ENCODE measurements around the gene ZNF503. TPM values are rescaled to one million over a fixed set of nuclear protein-coding genes. Genes with fewer than 3 reads are reported as not detected.

The ZNF503 gene
- total RNA-seq, 4 donors from 2014 or later: 9.7 to 17.5 (median 14.8) TPM

- no peak overlapping the region for H3K27ac ChIP-seq
- H3K4me1 ChIP-seq: peaks cover 0 to 10% (median 5%) of the 10 kb centered on the region in 3 donors
- no peak for DNase-seq
- intact Hi-C loops (cut with DNase I): no loop called here
- no peaks in the 10 kb centered on the region for H3K9me3 ChIP-seq
- no peak for TF ChIP-seq POLR2A (IDR thresholded peaks at IDR 0.05)
- TF ChIP-seq, protein P1, sequence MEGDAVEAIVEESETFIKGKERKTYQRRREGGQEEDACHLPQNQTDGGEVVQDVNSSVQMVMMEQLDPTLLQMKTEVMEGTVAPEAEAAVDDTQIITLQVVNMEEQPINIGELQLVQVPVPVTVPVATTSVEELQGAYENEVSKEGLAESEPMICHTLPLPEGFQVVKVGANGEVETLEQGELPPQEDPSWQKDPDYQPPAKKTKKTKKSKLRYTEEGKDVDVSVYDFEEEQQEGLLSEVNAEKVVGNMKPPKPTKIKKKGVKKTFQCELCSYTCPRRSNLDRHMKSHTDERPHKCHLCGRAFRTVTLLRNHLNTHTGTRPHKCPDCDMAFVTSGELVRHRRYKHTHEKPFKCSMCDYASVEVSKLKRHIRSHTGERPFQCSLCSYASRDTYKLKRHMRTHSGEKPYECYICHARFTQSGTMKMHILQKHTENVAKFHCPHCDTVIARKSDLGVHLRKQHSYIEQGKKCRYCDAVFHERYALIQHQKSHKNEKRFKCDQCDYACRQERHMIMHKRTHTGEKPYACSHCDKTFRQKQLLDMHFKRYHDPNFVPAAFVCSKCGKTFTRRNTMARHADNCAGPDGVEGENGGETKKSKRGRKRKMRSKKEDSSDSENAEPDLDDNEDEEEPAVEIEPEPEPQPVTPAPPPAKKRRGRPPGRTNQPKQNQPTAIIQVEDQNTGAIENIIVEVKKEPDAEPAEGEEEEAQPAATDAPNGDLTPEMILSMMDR (IDR thresholded peaks at IDR 0.05): no peak
- no peak overlapping the region for H3K4me3 ChIP-seq
- H3K27me3 ChIP-seq: no peaks in the 10 kb centered on the region
- peaks cover 0 to 3% (median 0%) of the 10 kb centered on the region in 3 donors for H3K36me3 ChIP-seq
These were observed 35.3 kb upstream of the ZNF503 start for GRCh38 chr10:75436896-75437295.

DNA sequence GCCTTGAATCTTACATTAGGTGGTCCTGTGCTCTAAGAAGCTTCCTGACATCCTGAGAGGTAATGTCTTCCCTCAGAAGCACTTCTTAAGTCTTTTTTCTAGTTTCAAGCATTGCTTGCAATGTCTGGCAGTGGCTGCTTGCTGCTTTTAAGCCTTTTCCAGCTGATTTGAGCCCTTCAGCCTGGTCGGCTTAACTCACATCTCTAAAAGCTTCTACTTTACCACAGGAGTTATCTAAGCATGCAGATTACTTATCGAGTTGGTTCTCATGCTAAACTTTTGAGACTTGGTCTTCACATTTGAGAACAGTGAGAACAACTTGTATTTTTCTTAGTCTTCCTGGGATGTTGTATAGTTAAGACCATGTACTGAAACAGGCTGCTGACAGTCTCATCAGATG, 33.7 kb upstream of the ZNF503 start:
- WGBS, 2 donors: 69 to 75% methylated on average over 2 of the region's 2 CpGs
- Histone ChIP-seq H3K36me3 (peaks cover 0 to 3% (median 0%) of the 10 kb centered on the region in 3 donors), H3K27ac (no peak overlapping the region), H3K4me1 (peaks cover 14 to 25% (median 15%) of the 10 kb centered on the region in 3 donors), H3K27me3 (no peaks in the 10 kb centered on the region), H3K9me3 (no peaks in the 10 kb centered on the region), H3K4me3 (no peak overlapping the region)
- no peak for DNase-seq
- TF ChIP-seq, protein P1 (IDR thresholded peaks at IDR 0.05): no peak
- TF ChIP-seq POLR2A (IDR thresholded peaks at IDR 0.05): no peak
- intact Hi-C loops (cut with DNase I): no loop called here

GRCh38 chr10:75434291-75434690, 32.7 kb upstream of the ZNF503 start:
- WGBS, 2 donors: 69 to 83% methylated on average over 8 of the region's 8 CpGs
- no peak for DNase-seq

GRCh38 chr10:75433216-75433615, 31.7 kb upstream of the ZNF503 start:
- Histone ChIP-seq H3K4me3 (no peak overlapping the region), H3K27me3 (no peaks in the 10 kb centered on the region), H3K9me3 (no peaks in the 10 kb centered on the region), H3K27ac (no peak overlapping the region), H3K4me1 (peaks cover 34 to 46% (median 35%) of the 10 kb centered on the region in 3 donors), H3K36me3 (no peaks in the 10 kb centered on the region)
- WGBS, 2 donors: 73 to 81% methylated on average over 8 of the region's 8 CpGs
- intact Hi-C loops (cut with DNase I): no loop called here
- no peak for TF ChIP-seq POLR2A (IDR thresholded peaks at IDR 0.05)
- TF ChIP-seq, protein P1 (IDR thresholded peaks at IDR 0.05): no peak
- DNase-seq: no peak

More at GRCh38 chr10:75434291-75434690, 32.7 kb upstream of the ZNF503 start:
- no peak for TF ChIP-seq POLR2A (IDR thresholded peaks at IDR 0.05)
- TF ChIP-seq, protein P1 (IDR thresholded peaks at IDR 0.05): no peak
- H3K27ac ChIP-seq: no peak overlapping the region
- no peaks in the 10 kb centered on the region for H3K9me3 ChIP-seq
- H3K4me1 ChIP-seq: peaks cover 24 to 35% (median 25%) of the 10 kb centered on the region in 3 donors
- H3K4me3 ChIP-seq: no peak overlapping the region
- intact Hi-C loops (cut with DNase I): no loop called here
- H3K27me3 ChIP-seq: no peaks in the 10 kb centered on the region
- H3K36me3 ChIP-seq: peaks cover 0 to 3% (median 0%) of the 10 kb centered on the region in 3 donors

- intact Hi-C loops (cut with DNase I): no loop called here
- H3K4me1 ChIP-seq: peaks cover 36 to 50% (median 40%) of the 10 kb centered on the region in 3 donors
- 64 to 82% methylated on average over 4 to 5 of the region's 5 CpGs for WGBS, 2 donors
- no peak overlapping the region for H3K27ac ChIP-seq
- TF ChIP-seq, protein P1 (IDR thresholded peaks at IDR 0.05): no peak
- no peak for TF ChIP-seq POLR2A (IDR thresholded peaks at IDR 0.05)
- H3K4me3 ChIP-seq: no peak overlapping the region
- H3K27me3 ChIP-seq: no peaks in the 10 kb centered on the region
- no peak for DNase-seq
- no peaks in the 10 kb centered on the region for H3K9me3 ChIP-seq
- H3K36me3 ChIP-seq: no peaks in the 10 kb centered on the region
These were observed 31.2 kb upstream of the ZNF503 start for GRCh38 chr10:75432763-75433162.

Data from esophagus squamous epithelium (tissue), 5 donors.